T follicular helper cell (primary cell): ENCODE measurements around the gene SORCS2.

Source experiments
- DNase-seq: peaks from one replicate; pipeline ENCODE4 v3.0.0-alpha.2; 2020; ENCODE audit warnings: low read depth

SORCS2 gene

GRCh38 chr4:7618361-7618760 lies 426.0 kb downstream of the SORCS2 start:
- DNase-seq, result no peak

- no peak for DNase-seq
These were observed 427.9 kb downstream of the SORCS2 start for GRCh38 chr4:7620086-7620813.

DNA sequence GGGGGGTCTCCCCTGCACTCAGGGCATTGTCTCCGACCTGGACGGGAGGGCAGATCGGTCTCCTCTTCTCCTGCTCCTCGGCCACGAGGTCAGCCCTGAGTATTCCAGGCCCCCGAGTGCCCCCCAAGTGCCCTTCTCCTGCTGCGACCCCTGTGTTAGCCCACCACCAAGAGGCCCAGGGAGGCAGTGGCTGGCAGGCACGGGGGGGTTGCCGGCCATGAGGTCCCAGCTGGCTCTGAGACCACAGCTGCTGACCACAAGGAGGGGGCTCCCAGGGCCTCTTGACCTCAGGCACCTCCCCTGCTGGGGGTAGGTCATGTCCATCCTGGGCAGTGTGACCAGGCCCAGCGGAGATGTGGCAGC lies 428.5 kb downstream of the SORCS2 start:
- no peak for DNase-seq

- no peak for DNase-seq
These were observed 429.1 kb downstream of the SORCS2 start for GRCh38 chr4:7621252-7622035.

- no peak for DNase-seq
These were observed 430.0 kb downstream of the SORCS2 start for GRCh38 chr4:7622371-7622770.

- no peak for DNase-seq
These were observed 431.1 kb downstream of the SORCS2 start for GRCh38 chr4:7623468-7623867.

GRCh38 chr4:7624396-7624980 lies 432.1 kb downstream of the SORCS2 start:
- no peak for DNase-seq

GRCh38 chr4:7625071-7625470 lies 432.7 kb downstream of the SORCS2 start:
- DNase-seq, result no peak

- DNase-seq, result no peak
These were observed 434.2 kb downstream of the SORCS2 start for GRCh38 chr4:7626531-7626930.

- DNase-seq, result no peak
These were observed 435.2 kb downstream of the SORCS2 start for GRCh38 chr4:7627251-7628250.

- no peak for DNase-seq
These were observed 436.1 kb downstream of the SORCS2 start for GRCh38 chr4:7628432-7628831.

- DNase-seq, result no peak
These were observed 437.3 kb downstream of the SORCS2 start for GRCh38 chr4:7629501-7630254.

GRCh38 chr4:7630568-7631287 lies 438.4 kb downstream of the SORCS2 start:
- DNase-seq, result no peak

- DNase-seq, result no peak
These were observed 439.1 kb downstream of the SORCS2 start for GRCh38 chr4:7631288-7632014.

GRCh38 chr4:7632341-7632740 lies 440.0 kb downstream of the SORCS2 start:
- no peak for DNase-seq

- DNase-seq, result no peak
These were observed 440.6 kb downstream of the SORCS2 start for GRCh38 chr4:7632971-7633370.

DNA sequence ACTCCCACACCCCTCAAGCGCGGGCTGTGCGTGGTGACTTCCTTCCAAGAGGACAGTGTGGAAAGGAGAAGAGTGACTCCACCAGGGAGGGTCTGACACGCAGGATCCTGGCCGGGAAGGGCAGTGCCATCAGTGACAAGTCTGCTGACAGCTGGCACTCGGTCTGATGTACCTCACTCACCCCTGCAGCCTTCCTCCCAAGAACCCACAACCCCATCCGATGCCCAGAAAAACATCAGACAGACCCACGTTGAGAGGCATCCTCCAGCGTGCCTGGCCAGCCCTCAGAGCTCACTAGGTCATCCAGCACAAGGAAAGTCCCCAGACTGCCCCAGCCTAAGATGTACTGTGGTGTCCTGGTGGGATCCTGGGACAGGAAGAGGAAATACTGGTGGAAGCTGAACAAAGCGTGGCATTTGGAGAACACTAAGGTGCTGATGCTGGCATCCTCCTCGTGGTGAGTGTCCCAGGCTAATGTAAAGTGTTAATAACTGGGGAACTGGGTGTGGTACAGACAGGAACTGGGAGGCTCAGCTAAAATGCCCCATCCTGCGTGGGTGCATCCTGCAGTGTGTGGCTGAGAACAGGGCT lies 442.4 kb downstream of the SORCS2 start:
- no peak for DNase-seq

DNA sequence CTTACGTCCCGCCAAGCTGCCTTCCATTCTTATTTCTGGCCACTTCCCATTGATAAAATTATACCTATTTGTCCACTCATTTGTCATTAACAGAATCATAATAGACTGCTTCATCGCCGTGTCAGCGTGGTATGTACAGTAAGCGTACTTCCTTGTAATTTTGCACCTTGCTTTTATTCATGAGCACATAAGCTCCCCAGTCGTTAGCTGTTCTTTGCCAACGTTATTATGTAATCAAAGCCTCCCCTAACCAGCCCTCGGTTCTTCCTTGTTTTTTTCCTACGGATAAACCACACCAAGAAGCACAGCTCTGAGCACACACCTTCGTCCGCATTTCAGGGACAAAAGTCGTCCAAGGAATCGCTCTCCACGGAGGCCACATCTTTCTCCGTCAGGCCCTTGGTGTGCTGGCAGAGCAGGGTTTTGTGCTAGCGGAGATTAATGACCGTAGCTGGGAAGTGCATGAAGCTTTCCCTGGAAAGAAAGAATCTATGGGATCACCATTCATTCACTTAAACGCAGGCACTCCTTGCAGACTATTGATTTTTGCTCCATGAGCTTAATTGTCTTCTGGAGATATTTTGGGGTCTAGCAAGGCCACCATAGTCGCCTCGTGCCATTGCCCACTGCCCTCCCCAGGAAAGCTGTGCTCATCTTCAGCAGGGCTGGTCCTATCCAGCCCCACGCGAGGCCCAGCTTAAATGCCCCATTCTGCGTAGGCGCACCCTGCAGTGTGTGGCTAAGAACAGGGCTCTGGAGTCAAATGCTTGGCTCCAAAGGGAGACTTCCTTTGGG lies 443.3 kb downstream of the SORCS2 start:
- DNase-seq, result no peak

- DNase-seq, result no peak
These were observed 443.8 kb downstream of the SORCS2 start for GRCh38 chr4:7636240-7636508.
